Activated T-helper 1 cell treated with anti-CD3 and anti-CD28 coated beads, Interleukin-2, amount 50 U/mL, for 16 hours (primary cell): ENCODE results near the gene NEO1.
A peak's percentile ranks its signal among the peaks of the same experiment; 100 is the strongest.
"Not testable (repeated sequence)": the region's sequence is repeated elsewhere in the genome, so short reads cannot be mapped to it uniquely, and the experiment has no call there.

ENCODE experiments used
- DNase-seq, 2 donors: peaks; one replicate each; pipeline ENCODE4 v3.0.0-alpha.2; 2020; ENCODE audit warnings: low read depth in 1 of 2, low spot score in 1 of 2

The NEO1 gene

GRCh38 chr15:73183071-73183470 lies 130.8 kb downstream of the NEO1 start:
- DNase-seq = no peak

GRCh38 chr15:73190189-73190601 lies 137.9 kb downstream of the NEO1 start:
- no peak for DNase-seq

GRCh38 chr15:73195166-73195565 lies 142.9 kb downstream of the NEO1 start:
- DNase-seq = no peak

GRCh38 chr15:73196113-73196512 lies 143.8 kb downstream of the NEO1 start:
- no peak for DNase-seq

- no peak for DNase-seq
Observed at GRCh38 chr15:73200339-73200738, 148.1 kb downstream of the NEO1 start.

- DNase-seq = no peak
Observed at GRCh38 chr15:73210630-73211029, 158.4 kb downstream of the NEO1 start.

GRCh38 chr15:73212424-73212823 lies 160.2 kb downstream of the NEO1 start:
- no peak for DNase-seq

GRCh38 chr15:73221450-73221849 lies 169.2 kb downstream of the NEO1 start:
- not testable (repeated sequence) for DNase-seq

- DNase-seq = no peak
Observed at GRCh38 chr15:73225358-73226015, 173.2 kb downstream of the NEO1 start.

- no peak for DNase-seq
Observed at GRCh38 chr15:73226093-73226814, 174.0 kb downstream of the NEO1 start.

- DNase-seq = no peak
Observed at GRCh38 chr15:73227433-73228056, 175.3 kb downstream of the NEO1 start.

GRCh38 chr15:73228128-73228646 lies 175.9 kb downstream of the NEO1 start:
- no peak for DNase-seq

- DNase-seq = no peak
Observed at GRCh38 chr15:73231661-73232419, 179.6 kb downstream of the NEO1 start.

- DNase-seq = no peak
Observed at GRCh38 chr15:73232776-73233175, 180.5 kb downstream of the NEO1 start.

GRCh38 chr15:73233623-73234022 lies 181.4 kb downstream of the NEO1 start:
- DNase-seq = no peak

GRCh38 chr15:73237910-73238309 lies 185.6 kb downstream of the NEO1 start:
- no peak for DNase-seq

- DNase-seq = no peak
Observed at GRCh38 chr15:73239564-73240215, 187.4 kb downstream of the NEO1 start.

GRCh38 chr15:73240866-73241499 lies 188.7 kb downstream of the NEO1 start:
- DNase-seq = peak; percentile 41 to 47

GRCh38 chr15:73244333-73244732 lies 192.1 kb downstream of the NEO1 start:
- no peak for DNase-seq

GRCh38 chr15:73246439-73246838 lies 194.2 kb downstream of the NEO1 start:
- no peak for DNase-seq
